Neural progenitor cell (in vitro differentiated cells): ENCODE measurements around the gene MYO5A.

Experiments
- EZH2 ChIP-seq: fragments of 200-600 bp; sonication (generic); IDR thresholded peaks from 2 replicates; pipeline ENCODE4 v1.6.1; 2017; ENCODE audit warnings: antibody characterized with exemption, mild to moderate bottlenecking, moderate library complexity
- TF ChIP-seq, protein P1 (sequence below): fragments of 200-600 bp; sonication (generic); IDR thresholded peaks from 2 replicates; pipeline ENCODE4 v1.5.1; 2017; ENCODE audit warnings: antibody characterized with exemption, mild to moderate bottlenecking

DNA sequence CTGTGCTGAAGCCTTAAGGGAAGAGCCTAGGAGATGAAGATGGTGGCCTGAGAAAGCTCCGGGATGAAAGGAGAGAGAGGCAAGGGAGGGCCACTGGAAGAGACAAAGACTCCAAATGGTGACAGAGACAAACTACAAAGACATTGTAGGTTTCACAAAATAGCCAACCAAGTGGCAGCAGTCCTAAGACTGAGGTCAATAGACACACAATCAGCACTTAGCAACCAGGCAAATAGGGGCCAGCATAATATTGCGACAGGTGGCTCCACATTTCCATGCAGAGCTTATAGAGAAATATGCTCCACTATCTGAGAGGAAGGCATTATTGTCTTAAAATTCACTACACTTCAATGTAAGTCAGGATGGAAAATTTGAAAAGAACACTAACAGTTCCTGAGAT, 211.0 kb downstream of the MYO5A start:
- TF ChIP-seq, protein P1, sequence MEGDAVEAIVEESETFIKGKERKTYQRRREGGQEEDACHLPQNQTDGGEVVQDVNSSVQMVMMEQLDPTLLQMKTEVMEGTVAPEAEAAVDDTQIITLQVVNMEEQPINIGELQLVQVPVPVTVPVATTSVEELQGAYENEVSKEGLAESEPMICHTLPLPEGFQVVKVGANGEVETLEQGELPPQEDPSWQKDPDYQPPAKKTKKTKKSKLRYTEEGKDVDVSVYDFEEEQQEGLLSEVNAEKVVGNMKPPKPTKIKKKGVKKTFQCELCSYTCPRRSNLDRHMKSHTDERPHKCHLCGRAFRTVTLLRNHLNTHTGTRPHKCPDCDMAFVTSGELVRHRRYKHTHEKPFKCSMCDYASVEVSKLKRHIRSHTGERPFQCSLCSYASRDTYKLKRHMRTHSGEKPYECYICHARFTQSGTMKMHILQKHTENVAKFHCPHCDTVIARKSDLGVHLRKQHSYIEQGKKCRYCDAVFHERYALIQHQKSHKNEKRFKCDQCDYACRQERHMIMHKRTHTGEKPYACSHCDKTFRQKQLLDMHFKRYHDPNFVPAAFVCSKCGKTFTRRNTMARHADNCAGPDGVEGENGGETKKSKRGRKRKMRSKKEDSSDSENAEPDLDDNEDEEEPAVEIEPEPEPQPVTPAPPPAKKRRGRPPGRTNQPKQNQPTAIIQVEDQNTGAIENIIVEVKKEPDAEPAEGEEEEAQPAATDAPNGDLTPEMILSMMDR: no peak
- no peak for TF ChIP-seq EZH2
